Measurements from ENCODE around the gene PTPRG.

Gene PTPRG

DNA sequence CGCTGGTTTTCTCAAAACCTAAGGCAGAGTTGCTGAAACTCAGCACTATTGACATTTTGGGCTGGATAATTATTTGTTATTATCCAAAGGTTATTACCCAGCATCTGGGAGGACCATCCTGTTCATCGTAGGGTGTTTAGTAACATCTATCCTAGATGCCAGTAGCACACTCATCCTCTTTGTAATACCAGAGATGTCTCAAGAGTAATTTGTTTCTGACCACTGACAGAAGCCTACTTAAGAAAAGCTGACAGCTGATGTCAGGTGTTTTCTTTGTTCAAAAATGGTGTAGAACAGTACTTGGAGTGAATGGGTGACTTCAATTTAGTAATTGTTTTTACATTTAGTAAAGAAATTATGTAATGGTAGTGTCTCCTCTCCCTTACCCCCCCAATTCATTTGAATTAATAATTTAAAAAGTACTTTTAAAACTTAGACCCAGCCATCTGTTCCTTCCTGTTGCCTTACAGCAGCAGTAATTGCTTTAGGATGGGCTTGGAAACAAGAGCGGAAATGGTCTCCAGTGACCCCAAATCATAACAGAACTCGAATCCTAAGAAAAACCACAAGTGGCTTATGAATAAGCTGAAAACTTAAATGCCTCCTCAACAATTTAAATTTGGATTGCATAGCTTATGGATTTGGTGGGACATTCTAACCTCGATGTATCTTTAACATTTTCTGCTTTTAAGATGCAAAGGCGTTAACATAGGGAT is 105.4 kb downstream of the PTPRG start:
- no peak overlapping the region for H3K27ac ChIP-seq
- TF ChIP-seq, protein P1, sequence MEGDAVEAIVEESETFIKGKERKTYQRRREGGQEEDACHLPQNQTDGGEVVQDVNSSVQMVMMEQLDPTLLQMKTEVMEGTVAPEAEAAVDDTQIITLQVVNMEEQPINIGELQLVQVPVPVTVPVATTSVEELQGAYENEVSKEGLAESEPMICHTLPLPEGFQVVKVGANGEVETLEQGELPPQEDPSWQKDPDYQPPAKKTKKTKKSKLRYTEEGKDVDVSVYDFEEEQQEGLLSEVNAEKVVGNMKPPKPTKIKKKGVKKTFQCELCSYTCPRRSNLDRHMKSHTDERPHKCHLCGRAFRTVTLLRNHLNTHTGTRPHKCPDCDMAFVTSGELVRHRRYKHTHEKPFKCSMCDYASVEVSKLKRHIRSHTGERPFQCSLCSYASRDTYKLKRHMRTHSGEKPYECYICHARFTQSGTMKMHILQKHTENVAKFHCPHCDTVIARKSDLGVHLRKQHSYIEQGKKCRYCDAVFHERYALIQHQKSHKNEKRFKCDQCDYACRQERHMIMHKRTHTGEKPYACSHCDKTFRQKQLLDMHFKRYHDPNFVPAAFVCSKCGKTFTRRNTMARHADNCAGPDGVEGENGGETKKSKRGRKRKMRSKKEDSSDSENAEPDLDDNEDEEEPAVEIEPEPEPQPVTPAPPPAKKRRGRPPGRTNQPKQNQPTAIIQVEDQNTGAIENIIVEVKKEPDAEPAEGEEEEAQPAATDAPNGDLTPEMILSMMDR (conservative IDR thresholded peaks at IDR 0.05): no peak
- no peak for TF ChIP-seq ZFX (IDR thresholded peaks at IDR 0.05)

DNA sequence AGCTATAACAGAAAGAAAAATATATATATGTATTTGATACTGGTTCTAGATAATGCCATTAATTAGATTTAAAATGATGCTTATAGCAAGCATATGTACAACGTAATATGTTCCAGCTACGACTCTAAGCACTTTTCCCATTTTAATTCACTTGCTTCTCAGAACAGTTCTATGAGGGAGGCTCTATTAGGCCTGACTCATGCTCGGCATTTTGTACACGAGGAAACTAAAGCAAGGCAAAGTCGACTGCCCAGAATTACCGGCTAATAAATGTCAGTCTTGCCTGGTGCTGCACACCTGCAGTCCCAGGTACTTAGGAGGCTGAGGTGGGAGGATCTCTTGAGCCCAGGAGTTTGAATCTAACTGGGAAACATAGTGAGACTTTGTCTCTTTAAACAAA is 106.0 kb downstream of the PTPRG start:
- H3K27ac ChIP-seq: no peak overlapping the region
- no peak for TF ChIP-seq ZFX (IDR thresholded peaks at IDR 0.05)
- TF ChIP-seq, protein P1 (conservative IDR thresholded peaks at IDR 0.05): no peak

DNA sequence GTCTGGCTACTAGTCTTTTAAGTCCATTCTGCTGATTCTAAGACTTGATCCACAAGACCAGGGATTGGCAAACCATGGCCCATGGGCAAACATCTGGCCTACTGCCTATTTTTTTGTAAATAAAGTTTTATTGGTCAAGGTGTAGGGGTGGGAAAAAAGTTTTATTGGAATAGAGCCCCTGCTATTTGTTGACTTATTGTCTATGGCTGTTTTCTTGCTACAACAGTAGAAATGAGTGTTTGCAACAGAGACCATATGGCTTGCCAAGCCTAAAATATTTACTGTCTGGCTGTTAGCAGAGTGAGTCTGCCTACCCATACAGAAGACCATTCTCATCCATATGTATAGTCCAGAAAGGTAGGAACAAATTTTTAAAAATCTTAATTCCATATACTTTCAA is 106.4 kb downstream of the PTPRG start:
- TF ChIP-seq, protein P1 (conservative IDR thresholded peaks at IDR 0.05): no peak
- no peak for TF ChIP-seq ZFX (IDR thresholded peaks at IDR 0.05)
- H3K27ac ChIP-seq: no peak overlapping the region

DNA sequence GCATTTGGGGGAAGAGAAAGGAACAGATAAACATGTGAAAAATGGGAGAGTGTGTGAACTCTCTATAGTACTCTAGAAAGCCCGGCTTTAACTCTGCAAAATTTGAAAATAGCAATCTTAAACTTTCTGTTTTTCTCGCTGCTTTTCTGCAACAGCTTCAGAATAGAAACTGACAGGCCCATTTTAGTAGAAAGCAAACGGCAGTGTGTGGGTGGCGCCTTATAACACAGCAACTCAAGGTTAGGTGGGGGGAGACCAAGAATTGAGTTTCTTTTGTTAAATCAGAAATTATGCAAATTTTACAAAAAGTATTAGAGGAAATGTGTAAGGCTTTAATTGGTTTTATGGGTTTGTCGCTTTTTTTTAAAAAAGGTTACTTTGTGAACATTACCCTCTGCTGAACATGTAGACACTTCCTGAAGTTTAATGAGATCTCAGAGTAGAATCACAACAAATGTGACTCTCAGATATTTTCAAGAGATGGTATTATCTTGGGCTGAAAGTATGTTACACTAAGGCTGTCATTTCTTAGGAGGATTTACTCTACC is 107.0 kb downstream of the PTPRG start:
- TF ChIP-seq, protein P1 (conservative IDR thresholded peaks at IDR 0.05): no peak
- no peak for TF ChIP-seq ZFX (IDR thresholded peaks at IDR 0.05)
- no peak overlapping the region for H3K27ac ChIP-seq

DNA sequence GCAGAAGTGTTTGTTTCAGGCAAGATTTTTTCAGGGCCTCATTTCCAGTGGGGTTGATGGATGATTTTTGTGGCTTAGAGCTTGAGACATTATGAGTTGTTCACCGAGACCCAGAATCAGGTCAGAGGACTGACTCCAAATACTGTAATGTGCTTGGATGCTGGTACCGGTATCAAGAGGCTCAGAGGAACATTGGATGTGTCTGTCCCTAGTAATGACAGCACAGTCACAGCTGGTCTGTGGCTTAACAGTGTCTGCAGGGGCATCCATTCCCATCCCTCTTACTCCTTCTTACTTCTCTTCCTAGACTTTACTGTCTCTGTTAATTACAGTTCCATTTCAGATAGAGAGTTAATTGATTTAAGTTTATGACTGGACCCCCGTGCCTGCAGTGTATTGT is 107.8 kb downstream of the PTPRG start:
- H3K27ac ChIP-seq: no peak overlapping the region
- no peak for TF ChIP-seq ZFX (IDR thresholded peaks at IDR 0.05)
- TF ChIP-seq, protein P1 (conservative IDR thresholded peaks at IDR 0.05): no peak

DNA sequence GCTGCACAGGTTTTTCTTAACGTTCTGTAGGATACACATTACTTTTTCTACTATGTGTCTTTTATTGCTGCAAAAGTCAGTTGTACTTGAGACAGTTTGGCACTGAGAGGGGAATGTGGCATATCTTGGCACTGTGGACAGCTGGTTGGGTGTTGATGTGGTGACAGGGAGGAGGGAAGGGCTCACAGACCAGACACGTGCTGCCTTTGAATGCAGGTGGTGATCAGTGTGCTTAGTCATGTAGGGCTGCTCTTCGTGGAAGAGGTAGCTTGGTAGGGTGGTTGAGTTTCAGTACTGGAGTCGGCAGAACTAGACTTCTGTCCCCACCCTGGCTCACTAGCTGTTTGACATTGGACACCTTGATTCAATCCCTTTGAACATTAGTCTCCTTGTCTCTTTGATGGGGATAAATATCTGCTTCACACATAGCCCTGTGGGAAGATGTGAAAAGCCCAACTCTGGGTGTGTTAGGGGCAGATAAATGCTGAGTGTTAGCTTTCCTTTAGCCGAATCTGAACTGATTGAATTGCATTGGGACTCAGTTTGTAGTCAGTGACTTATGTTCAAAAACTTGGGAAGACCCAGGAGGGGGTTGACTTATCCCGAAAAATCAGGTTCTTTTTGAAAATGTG is 108.4 kb downstream of the PTPRG start:
- no peak overlapping the region for H3K27ac ChIP-seq
- TF ChIP-seq ZFX (IDR thresholded peaks at IDR 0.05): no peak
- TF ChIP-seq, protein P1 (conservative IDR thresholded peaks at IDR 0.05): no peak

DNA sequence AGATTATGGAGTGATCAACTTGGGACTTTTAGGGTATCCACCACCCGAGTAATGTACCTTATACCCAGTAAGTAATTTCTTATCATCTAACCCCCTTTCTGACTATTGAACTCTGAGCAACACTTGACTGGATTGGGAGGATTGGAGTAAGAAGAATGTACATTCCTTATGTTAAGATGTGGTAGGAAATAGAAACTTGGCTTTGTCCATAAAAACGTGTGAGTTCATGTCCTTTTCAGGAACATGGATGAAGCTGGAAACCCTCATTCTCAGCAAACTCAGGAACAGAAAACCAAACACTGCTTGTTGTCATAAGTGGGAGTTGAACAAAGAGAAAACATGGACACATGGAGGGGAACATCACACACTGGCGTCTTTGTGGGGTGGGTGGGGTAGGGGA is 112.3 kb downstream of the PTPRG start:
- TF ChIP-seq, protein P1 (conservative IDR thresholded peaks at IDR 0.05): no peak
- no peak for TF ChIP-seq ZFX (IDR thresholded peaks at IDR 0.05)
- H3K27ac ChIP-seq: no peak overlapping the region
